ENCODE data around the gene BACH1.

The BACH1 gene

DNA sequence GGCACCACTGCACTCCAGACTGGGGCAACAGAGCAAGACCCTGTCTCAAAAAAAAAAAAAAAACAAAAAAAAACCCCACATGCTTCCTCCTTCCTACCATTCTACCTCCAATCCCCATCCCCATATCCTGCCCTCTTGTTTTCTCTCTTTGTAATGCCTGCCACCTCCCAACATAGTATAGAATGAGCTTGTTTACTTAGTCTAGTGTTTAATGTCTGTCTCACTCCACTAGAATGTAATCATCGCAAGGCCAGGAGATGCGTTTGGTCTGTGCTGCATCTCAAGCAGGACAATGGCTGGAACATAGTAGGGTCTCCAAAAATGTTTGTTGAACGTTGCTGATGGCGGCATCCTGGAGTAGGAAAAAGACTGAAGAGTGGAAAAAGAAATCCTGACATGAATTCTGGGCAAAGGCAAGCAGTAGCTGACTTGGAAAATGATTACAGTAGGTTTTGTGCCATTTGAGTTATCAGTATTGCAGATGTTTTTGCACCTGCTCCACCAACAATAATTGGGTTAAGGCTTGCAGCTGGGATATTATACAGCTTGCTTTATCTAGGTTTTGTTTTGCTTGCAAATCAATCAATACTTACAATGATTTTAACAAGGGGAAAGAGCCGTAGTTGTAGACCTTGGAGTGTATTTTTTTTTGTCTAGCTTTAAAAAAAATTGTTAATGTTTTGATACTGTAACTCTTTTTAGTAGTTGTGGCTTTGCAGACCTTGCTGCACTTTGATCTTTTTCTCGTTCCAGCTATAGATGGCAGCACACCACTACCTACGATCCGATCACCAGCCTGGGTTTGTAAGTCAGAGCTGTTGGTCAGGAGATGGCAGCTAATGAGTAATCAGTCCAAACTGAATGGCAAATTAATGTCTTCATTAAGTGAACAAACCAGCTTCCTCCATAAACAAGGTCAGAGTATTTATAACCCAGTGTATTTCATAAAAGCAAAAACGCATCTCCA, 62.4 kb downstream of the BACH1 start:
- H3K4me3 ChIP-seq (ENCODE audit: low read length): no peak overlapping the region
- no peak for TF ChIP-seq ZNF274 (IDR thresholded peaks at IDR 0.05; ENCODE audit: low read depth, low read length)

DNA sequence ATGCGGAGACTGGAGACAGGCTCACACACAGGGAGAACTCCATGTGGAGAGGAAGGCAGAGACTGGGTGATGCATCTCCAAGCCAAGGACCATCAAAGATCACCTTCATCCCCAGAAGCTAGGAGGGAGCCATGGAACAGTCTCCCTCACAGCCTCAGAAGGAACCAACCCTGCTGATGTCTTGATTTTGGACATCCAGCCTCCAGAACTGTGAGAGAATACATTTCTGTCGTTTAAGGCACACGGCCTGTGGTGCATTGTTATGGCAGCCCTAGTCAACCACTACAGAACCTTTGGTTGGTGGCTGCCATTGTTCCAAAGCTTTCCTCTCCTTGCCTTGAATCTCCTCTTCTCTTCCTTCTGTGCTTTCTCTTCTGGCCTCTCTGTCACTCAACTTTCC, 64.0 kb downstream of the BACH1 start:
- TF ChIP-seq ZNF274 (IDR thresholded peaks at IDR 0.05; ENCODE audit: low read depth, low read length): no peak
- no peak overlapping the region for H3K4me3 ChIP-seq (ENCODE audit: low read length)

DNA sequence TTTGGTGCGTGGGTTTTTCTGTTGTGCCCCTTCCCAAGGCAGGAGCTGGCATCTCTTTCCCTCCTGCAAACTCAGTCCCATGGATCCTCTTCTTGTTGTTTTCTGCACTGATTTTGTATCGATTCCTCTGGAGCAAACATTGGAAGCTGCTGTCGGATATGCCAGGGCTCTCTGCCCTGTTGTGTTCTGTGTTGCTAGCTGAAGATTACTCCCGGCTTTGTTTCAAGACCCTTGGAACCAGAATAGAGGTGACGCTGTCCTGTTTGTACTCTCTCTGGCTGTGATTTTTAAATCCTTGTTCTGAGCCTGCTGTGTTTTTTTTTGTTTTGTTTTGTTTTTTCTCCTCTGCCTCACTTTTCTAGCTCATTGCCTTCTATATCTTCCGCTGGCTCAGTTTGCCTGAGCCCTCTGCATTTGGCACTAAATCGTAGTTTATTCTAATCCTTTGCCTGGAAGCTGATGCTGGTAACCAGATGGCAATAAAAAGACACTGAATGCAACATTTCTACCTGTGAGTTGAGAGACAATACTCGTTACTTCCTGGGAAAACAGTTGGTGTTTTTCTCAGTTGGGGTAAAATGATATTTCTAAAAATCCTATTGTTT, 67.0 kb downstream of the BACH1 start:
- H3K4me3 ChIP-seq (ENCODE audit: low read length): no peak overlapping the region
- TF ChIP-seq ZNF274 (IDR thresholded peaks at IDR 0.05; ENCODE audit: low read depth, low read length): no peak

DNA sequence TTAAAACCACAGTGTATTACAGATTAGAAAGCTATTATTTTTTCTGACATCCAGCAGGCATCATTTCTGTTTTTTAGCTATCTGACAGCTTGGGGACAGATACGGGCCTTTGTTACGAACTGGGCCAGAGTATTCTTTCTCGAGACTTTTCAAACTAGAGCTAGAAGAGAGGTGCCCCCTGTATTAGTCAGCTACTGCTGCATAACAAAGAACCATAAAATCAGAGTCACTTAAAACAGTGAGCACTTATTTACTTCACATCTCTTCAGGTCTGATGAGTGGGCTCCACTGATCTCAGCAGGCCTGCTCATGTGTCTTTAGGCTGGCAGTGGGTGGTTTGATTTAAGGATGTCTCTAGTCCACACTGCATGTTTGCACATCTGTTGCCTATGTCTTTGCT, 67.8 kb downstream of the BACH1 start:
- H3K4me3 ChIP-seq (ENCODE audit: low read length): no peak overlapping the region
- no peak for TF ChIP-seq ZNF274 (IDR thresholded peaks at IDR 0.05; ENCODE audit: low read depth, low read length)

DNA sequence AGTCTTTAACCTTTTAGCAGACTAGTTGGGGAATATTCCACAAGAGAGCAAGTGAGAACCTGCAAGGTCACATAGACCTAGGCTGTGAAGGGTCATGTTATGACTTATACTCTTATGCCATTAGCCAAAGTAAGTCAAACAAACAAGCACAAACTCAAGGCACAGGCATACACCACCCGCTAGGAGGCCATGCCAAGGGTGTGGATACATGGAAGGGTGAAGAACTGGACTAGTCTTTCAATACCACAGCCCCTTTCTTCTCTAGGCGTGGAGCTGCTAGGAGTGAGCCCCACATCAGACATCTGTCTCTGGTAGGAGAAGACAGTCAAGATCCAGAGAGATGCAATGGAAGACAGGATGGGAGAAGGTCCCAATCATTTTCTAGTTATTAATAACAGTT, 68.6 kb downstream of the BACH1 start:
- no peak overlapping the region for H3K4me3 ChIP-seq (ENCODE audit: low read length)
- no peak for TF ChIP-seq ZNF274 (IDR thresholded peaks at IDR 0.05; ENCODE audit: low read depth, low read length)

DNA sequence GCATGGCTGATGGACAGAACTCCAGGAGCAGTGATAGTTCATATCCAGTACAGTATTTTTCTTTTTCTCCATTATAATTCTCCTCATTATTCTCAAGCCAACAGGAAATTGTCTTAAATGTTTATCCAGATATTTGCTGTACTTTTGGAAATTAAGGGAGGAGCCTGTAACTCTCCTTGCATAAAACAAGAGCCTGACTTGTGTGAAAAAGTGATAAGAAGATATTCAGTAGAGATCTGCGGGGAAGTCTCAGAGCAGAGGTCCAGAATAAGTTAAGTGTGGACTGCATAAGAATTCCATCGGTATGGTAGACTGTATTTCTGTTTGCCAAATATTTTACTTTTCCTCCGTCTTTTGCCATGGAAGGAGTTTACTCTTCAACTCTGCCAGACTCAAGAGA, 70.2 kb downstream of the BACH1 start:
- no peak for TF ChIP-seq ZNF274 (IDR thresholded peaks at IDR 0.05; ENCODE audit: low read depth, low read length)
- H3K4me3 ChIP-seq (ENCODE audit: low read length): no peak overlapping the region

DNA sequence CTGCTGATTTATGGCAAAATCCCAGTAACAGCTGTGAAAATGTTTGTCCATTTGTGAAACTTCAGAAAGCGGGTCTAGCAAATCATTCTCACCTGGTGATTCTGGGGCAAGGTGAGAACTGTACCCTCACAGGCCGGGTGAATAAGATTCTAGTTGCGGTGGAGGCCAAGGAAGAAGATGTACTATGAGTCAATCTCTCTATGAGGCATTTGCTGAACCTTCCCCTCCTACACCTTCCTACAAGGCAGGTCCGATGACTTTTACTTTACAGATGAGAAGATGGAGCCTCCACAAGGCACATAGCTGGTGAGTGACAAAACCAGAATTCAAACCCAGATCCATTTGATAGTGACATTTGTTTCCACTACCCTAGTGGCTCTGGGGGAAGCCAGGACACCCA, 72.7 kb downstream of the BACH1 start:
- no peak overlapping the region for H3K4me3 ChIP-seq (ENCODE audit: low read length)

DNA sequence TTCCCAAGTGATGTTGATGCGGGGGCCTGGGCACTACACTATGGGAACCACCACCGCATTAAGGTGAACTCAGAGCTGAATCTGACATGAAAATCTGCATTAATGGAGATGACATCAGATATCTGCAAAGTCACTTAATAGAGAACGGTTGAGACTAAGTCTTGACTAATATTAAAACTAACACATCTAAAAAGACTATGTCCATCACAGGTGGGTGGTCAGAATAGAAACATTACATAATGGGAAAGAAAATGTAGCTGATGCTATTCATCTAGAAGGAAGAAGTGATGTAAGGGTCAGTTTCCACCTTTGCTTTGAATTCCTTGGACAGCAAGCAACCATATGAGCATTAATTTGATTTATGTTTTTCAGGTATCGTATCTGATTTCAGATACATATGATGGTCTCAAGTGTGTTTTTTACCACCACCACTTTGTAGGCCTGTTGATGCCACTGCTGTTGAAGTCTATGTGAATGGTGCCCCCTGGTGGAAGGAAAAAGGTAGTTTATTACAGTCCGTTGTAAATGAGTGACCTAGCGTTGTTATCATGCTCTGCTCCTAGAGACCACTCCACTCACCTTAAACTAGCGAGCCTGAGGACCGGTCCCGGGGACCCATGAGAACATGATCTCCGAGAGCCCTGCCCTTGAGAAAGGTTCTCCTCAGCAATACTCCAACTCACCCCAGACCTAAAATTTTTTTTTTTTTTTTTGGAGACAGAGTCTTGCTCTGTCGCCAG, 73.5 kb downstream of the BACH1 start:
- no peak overlapping the region for H3K4me3 ChIP-seq (ENCODE audit: low read length)
- no peak for TF ChIP-seq ZNF274 (IDR thresholded peaks at IDR 0.05; ENCODE audit: low read depth, low read length)

More for the DNA sequence above, 72.7 kb downstream of the BACH1 start:
- no peak for TF ChIP-seq ZNF274 (IDR thresholded peaks at IDR 0.05; ENCODE audit: low read depth, low read length)

DNA sequence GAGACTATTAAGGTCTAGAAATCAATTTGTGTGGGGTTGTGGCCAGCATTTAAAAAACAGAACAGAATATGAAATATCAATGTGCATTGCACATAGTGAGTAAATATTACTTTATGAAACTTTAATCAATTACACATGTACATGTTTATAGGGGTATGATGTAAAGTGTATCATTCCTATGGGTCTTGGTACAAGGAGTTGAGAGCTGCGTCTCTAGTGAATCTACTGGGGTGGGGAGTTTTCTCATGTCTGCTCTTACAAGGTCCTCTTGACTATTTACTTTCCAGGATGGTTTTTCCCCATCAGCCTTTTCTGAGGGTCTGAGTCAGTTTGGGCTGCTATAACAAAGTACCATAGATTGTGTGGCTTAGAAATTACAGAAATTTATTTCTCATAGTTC, 75.8 kb downstream of the BACH1 start:
- no peak overlapping the region for H3K4me3 ChIP-seq (ENCODE audit: low read length)
- TF ChIP-seq ZNF274 (IDR thresholded peaks at IDR 0.05; ENCODE audit: low read depth, low read length): no peak

DNA sequence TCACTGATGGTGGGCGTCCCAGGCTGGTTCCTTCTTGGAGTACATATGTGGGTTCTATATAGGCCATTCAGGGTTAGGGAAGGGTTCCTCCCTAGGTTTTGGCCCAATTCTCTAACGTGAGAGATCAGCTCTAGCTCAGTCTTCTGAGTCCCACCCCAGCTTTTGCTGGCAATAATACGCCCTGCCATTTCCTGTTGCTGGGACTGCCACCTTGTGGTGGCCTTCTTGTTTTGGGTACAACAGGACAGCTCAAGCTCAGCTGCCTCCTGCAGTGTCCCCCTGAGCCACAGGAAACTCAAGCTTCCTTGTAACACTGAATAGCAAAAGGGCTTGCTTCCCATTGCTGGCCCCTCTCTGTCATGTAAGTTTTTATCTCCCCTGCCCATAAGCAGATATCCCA, 77.8 kb downstream of the BACH1 start:
- H3K4me3 ChIP-seq (ENCODE audit: low read length): no peak overlapping the region
- TF ChIP-seq ZNF274 (IDR thresholded peaks at IDR 0.05; ENCODE audit: low read depth, low read length): no peak

DNA sequence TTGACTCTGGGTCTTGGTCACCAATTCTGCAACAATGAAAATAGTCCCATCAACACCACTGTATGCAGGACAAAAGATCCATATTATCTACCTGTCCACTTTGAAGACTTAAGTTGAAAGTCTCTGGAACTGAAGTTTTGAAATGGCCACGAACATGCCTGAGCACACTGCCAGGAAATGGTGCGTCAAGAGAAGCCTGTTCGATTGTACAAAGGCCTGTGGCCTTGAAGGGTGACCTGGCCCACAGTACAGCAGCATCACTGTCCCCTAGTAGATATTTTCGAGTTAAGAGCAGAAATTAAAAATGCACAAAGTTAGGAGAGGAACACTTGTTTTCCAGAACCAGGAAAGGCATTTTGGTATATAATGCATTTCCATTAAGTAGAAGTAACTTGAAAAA, 78.5 kb downstream of the BACH1 start:
- H3K4me3 ChIP-seq (ENCODE audit: low read length): no peak overlapping the region
- no peak for TF ChIP-seq ZNF274 (IDR thresholded peaks at IDR 0.05; ENCODE audit: low read depth, low read length)

DNA sequence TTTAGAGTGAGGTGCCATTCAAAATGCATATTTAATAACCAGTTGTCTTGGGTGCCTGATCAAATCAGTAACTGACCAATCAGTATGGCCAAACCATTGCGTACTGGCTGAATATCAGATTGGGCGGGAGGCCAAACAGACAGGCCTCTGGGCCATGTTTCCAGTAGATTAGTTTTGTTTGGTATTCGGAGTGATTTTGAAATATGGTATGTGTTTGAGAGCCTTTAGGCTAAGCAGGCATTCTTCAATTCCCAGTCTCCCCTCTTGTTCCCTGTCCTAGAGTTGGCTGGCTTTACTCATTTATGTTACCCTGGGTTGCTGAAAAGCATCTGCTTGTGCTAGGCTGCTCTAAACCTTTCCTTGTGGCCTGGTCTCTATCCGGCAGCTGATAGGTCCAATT, 80.1 kb downstream of the BACH1 start:
- no peak for TF ChIP-seq ZNF274 (IDR thresholded peaks at IDR 0.05; ENCODE audit: low read depth, low read length)
- no peak overlapping the region for H3K4me3 ChIP-seq (ENCODE audit: low read length)

DNA sequence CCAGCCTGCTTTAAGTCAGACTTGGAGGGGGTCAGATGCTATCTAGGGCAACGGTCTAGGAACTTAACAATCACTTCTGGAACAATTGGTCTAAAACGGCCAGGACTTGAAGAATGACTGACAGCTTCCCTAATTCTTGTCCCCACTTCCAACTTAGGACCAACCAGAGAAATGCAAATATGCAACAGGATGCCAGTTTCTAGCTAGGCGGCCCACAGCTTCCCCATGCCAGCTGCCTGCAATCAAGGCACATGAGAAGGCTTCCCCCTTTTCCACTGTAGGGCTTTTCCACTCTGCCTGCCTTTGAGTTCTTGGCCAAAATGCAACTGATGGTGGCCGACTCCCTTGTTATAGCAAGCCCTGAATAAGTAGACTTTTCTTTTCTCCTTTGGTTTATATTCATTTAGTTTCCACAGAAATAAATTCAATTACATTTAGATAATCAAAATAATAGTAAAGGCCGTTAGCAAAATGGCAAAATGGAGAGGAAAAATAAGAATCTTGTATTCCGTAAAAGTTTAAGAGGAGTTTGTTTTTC, 80.9 kb downstream of the BACH1 start:
- no peak overlapping the region for H3K4me3 ChIP-seq (ENCODE audit: low read length)
- no peak for TF ChIP-seq ZNF274 (IDR thresholded peaks at IDR 0.05; ENCODE audit: low read depth, low read length)

DNA sequence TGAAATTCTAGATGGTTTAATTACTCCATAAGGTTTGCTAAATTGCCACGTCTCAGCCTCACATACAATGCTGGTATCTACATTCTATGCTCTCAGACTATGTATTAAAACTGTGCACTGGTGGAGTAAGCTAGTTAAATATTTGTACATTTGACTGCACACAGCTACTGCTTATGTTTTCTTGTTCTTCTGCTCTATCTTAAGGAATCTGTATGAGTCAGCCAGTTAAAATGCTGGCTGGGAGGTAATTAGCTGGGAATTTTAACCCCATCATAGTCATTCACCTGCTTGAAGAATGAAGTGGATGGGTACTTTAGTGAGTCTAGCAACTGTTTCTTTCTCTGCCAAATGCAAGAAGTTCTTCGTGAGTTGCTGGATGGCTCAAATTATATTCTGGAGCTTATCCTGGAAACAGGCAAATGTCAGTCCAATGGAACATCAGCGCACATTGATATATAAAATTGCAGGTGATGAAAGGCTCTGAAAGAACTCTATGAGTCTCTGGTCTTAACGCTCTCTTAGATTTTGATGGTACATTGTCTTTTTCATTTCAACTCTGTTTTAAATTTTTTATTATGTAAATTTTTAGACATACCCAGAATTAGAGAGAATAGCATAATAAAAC, 83.4 kb downstream of the BACH1 start:
- H3K4me3 ChIP-seq (ENCODE audit: low read length): no peak overlapping the region
- no peak for TF ChIP-seq ZNF274 (IDR thresholded peaks at IDR 0.05; ENCODE audit: low read depth, low read length)

Data from GM08714 (cell line).